AG10803 (cell line): Measurements from ENCODE around the gene SSR4.

Source experiments
- DNase-seq: peaks from one replicate; pipeline ENCODE4 v3.0.0; 2010; ENCODE audit warnings: low read depth
- H3K4me3 ChIP-seq: 2 replicates; pipeline ENCODE4 v1.5.1; 2011; ENCODE audit warnings: mild to moderate bottlenecking, low read length, control low read depth
- TF ChIP-seq, protein P1 (sequence below): conservative IDR thresholded peaks from 2 replicates; pipeline ENCODE4 v1.5.1; 2011; ENCODE audit warnings: mild to moderate bottlenecking, low read length, control low read depth, inconsistent platforms

Gene SSR4

DNA sequence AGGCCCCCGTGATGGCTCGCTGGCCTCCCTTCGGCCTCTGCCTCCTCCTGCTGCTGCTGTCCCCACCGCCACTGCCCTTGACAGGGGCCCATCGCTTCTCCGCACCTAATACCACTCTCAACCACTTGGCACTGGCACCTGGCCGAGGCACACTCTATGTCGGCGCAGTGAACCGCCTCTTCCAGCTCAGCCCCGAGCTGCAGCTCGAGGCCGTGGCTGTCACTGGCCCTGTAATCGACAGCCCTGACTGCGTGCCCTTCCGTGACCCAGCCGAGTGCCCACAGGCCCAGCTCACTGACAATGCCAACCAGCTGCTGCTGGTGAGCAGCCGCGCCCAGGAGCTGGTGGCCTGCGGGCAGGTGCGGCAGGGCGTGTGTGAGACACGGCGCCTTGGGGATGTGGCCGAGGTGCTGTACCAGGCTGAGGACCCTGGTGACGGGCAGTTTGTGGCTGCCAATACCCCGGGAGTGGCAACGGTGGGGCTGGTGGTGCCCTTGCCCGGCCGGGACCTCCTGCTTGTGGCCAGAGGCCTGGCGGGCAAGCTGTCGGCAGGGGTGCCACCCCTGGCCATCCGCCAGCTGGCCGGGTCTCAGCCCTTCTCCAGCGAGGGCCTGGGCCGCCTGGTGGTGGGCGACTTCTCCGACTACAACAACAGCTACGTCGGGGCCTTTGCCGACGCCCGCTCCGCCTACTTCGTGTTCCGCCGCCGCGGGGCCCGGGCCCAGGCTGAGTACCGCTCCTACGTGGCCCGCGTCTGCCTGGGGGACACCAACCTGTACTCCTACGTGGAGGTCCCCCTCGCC, 27.4 kb upstream of the SSR4 start:
- H3K4me3 ChIP-seq: no peak overlapping the region
- DNase-seq: no peak
- TF ChIP-seq, protein P1, sequence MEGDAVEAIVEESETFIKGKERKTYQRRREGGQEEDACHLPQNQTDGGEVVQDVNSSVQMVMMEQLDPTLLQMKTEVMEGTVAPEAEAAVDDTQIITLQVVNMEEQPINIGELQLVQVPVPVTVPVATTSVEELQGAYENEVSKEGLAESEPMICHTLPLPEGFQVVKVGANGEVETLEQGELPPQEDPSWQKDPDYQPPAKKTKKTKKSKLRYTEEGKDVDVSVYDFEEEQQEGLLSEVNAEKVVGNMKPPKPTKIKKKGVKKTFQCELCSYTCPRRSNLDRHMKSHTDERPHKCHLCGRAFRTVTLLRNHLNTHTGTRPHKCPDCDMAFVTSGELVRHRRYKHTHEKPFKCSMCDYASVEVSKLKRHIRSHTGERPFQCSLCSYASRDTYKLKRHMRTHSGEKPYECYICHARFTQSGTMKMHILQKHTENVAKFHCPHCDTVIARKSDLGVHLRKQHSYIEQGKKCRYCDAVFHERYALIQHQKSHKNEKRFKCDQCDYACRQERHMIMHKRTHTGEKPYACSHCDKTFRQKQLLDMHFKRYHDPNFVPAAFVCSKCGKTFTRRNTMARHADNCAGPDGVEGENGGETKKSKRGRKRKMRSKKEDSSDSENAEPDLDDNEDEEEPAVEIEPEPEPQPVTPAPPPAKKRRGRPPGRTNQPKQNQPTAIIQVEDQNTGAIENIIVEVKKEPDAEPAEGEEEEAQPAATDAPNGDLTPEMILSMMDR: no peak

DNA sequence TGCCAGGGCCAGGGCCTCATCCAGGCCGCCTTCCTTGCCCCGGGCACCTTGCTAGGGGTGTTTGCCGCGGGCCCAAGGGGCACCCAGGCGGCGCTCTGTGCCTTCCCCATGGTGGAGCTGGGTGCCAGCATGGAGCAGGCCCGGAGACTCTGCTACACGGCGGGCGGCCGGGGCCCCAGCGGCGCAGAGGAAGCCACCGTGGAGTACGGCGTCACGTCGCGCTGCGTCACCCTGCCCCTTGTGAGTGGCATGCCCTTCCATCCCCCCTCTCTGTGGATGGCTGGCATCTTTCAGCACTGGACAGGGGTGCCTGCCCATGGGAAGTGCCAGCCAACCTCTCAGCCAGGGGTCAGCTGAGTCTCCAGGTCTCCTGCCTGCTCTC, 26.8 kb upstream of the SSR4 start:
- H3K4me3 ChIP-seq: no peak overlapping the region
- no peak for DNase-seq
- TF ChIP-seq, protein P1: no peak

DNA sequence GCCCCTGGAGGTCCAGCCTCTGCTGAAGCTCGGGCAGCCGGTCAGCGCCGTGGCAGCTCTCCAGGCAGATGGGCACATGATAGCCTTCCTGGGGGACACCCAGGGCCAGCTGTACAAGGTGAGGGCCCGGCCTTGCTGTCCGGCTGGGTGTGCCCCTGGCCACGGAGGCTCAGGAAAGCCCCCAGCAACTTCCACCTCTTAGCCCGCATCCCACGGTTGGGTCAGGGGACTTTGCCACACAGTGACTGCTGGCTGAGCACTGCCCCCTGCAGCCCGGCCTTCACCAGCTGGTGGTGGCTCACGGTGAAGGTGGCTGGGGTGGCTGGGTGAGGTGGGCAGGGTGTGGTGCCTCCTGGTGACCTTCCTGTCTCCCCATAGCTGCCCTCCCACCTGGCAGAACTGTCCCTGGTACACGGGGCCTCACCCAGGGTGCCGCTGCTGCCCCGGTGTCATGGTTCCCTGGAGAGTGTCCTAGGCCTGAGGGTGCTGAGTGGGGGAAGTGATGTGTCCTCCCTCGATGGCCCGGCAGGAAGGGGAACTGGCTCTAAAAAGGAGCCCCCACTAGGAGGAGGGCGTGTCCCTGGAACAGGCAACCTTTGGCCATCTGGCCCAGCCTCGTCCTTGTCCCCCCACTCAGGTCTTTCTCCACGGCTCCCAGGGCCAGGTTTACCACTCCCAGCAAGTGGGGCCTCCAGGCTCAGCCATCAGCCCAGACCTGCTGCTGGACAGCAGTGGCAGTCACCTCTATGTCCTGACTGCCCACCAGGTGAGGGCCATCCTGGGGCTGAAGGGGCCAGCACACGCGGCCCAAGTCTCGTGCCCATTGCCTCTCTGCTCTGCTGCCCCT, 25.9 kb upstream of the SSR4 start:
- TF ChIP-seq, protein P1: no peak
- DNase-seq: no peak
- no peak overlapping the region for H3K4me3 ChIP-seq

DNA sequence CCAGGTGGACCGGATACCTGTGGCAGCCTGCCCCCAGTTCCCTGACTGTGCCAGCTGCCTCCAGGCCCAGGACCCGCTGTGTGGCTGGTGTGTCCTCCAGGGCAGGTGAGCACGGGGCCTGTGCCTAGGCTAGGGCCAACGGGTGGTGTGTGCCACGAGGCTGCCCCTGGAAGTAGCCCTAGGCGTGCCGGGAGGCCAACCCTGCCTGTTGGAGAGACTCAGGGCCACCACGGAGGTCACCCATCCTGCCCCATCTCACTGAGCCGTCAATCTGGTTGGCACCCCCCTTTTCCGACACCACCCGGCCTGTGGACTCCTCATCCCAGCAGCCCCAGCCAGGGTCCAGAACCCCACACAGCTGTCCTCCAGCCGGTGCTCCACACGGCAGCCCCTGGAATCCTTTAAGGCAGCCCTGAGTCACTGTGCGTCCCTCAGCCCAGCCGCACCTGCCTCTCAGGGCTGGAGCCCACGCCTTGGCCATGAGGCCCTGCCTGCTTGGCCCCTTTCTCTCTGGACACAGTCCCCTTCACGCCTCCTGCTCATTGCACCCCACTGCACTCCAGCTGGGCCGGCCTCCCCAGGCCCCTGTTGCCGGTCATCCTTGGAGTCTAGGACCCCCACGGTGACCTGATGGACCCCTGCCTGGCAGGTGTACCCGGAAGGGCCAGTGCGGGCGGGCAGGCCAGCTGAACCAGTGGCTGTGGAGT, 25.2 kb upstream of the SSR4 start:
- no peak overlapping the region for H3K4me3 ChIP-seq
- TF ChIP-seq, protein P1: no peak
- no peak for DNase-seq

DNA sequence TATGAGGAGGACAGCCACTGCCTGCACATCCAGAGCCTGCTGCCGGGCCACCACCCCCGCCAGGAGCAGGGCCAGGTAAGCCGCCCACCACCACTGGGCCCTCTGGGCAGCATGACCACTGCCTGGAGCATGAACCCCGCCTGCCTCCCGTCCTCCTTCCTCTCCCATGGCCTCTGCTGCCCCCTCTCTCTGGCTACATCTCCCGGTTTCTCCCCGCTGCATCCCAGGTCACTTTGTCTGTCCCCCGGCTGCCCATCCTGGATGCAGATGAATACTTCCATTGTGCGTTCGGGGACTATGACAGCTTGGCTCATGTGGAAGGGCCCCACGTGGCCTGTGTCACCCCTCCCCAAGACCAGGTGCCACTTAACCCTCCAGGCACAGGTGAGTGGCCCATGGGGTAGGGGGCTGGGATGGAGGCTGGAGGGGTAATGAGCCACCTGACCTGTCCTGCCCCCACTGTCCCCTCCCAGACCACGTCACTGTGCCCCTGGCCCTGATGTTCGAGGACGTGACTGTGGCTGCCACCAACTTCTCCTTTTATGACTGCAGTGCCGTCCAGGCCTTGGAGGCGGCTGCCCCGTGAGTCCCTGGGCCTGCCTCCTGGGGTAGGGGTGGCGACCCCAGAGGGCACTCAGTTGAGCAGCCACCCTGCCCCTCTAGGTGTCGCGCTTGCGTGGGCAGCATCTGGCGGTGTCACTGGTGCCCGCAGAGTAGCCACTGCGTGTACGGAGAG, 24.4 kb upstream of the SSR4 start:
- TF ChIP-seq, protein P1: no peak
- no peak for DNase-seq
- H3K4me3 ChIP-seq: no peak overlapping the region

DNA sequence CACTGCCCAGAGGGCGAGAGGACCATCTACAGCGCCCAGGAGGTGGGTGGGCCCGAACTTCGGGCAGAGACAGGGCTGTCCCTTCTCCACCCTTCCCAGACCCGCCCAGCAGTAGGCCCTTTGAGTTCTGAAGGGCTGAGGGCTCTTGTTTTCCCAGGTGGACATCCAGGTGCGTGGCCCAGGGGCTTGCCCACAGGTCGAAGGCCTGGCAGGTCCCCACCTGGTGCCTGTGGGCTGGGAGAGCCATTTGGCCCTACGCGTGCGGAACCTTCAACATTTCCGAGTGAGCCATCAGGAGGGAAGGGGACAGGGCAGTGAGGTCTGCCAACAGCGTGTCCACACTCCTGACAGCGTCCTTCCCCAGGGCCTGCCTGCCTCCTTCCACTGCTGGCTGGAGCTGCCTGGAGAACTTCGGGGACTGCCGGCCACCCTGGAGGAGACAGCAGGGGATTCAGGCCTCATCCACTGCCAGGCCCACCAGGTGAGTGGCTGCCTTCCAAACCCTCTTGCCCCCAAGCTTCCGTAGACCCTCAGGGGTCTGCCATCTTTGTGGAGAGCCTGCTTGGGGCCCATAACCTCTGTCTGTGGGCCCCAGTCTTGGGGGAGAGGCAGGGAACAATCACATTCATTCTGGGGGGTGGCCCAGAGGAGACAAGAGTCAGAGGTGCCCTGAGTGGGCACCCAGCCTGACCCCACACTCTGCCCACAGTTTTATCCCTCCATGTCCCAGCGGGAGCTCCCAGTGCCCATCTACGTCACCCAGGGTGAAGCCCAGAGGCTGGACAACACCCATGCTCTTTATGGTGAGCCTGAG, 23.7 kb upstream of the SSR4 start:
- H3K4me3 ChIP-seq: no peak overlapping the region
- TF ChIP-seq, protein P1: no peak
- DNase-seq: no peak
